Measurements from ENCODE around the gene FAM110C. TPM values are rescaled to one million over a fixed set of nuclear protein-coding genes. Genes with fewer than 3 reads are reported as not detected.

FAM110C gene
- total RNA-seq, 1 donor from 2014 or later: 1.4 TPM

GRCh38 chr2:10222-10875, 36.0 kb downstream of the FAM110C start:
- no peak for DNase-seq (ENCODE audit: low spot score)

Other genes with a start within 250 kb of the FAM110C start
- gene SH3YL1, start 217.5 kb upstream of the FAM110C start, total RNA-seq: 16.7 TPM
- 51.3 TPM for gene ACP1, start 218.4 kb upstream of the FAM110C start, total RNA-seq
- 5.7 TPM for gene ALKAL2, start 241.6 kb upstream of the FAM110C start, total RNA-seq

All from mesenteric fat pad (tissue), 1 donor.